Activated CD8-positive, alpha-beta T cell treated with anti-CD3 and anti-CD28 coated beads for 36 hours (primary cell): ENCODE data around the gene ATP6V1F. TPM values are rescaled to one million over a fixed set of nuclear protein-coding genes. Genes with fewer than 3 reads are reported as not detected.

Source experiments
- ATAC-seq: fragments of 200-7000 bp; cut with Tn5 transposase; one replicate; pipeline ENCODE4 v1.10.0; 2021; ENCODE audit warnings: mild to moderate bottlenecking, moderate library complexity
- CTCF ChIA-PET: fragments of 350-600 bp; sonication (Branson Sonifier 250); formaldehyde crosslinking; loops from one replicate; lab custom pipeline; 2021; ENCODE audit warnings: antibody characterized with exemption; lab: Charles Lee
- POLR2A ChIA-PET: fragments of 350-600 bp; sonication (Branson Sonifier 250); formaldehyde crosslinking; loops from one replicate; lab custom pipeline; 2021; ENCODE audit warnings: antibody characterized with exemption; lab: Charles Lee
- DNase-seq: peaks from one replicate; pipeline ENCODE4 v3.0.0-alpha.2; 2020
- H3K27ac Mint-ChIP-seq: one replicate; pipeline ENCODE4 v1.8.0; 2021; ENCODE audit warnings: mild to moderate bottlenecking, mixed read lengths
- H3K27me3 Mint-ChIP-seq: one replicate; pipeline ENCODE4 v1.8.0; 2021; ENCODE audit warnings: mixed read lengths
- H3K36me3 Mint-ChIP-seq: one replicate; pipeline ENCODE4 v1.8.0; 2021; ENCODE audit warnings: low read depth, mixed read lengths
- H3K4me1 Mint-ChIP-seq: one replicate; pipeline ENCODE4 v1.8.0; 2021; ENCODE audit warnings: low read depth, mixed read lengths
- H3K4me3 Mint-ChIP-seq: one replicate; pipeline ENCODE4 v1.8.0; 2021; ENCODE audit warnings: mild to moderate bottlenecking, moderate library complexity, mixed read lengths
- H3K9me3 Mint-ChIP-seq: one replicate; pipeline ENCODE4 v1.8.0; 2021; ENCODE audit warnings: mixed read lengths
- CTCF ChIP-seq: fragments of 200-600 bp; IDR thresholded peaks from one replicate; pipeline ENCODE4 v1.8.0; 2022; ENCODE audit warnings: antibody characterized with exemption, mild to moderate bottlenecking
- intact Hi-C: fragments of 100-400 bp; cut with micrococcal nuclease; formaldehyde crosslinking; loops from one replicate; pipeline ENCODE4 v1.10.0; 2022
- total RNA-seq, 2 experiments: library from RNA; stranded (reverse); gene quantifications; one replicate each; pipeline ENCODE4 v1.2.3, GENCODE V29; 2021

The ATP6V1F gene
- total RNA-seq, 2 experiments from 2014 or later, result 109 to 113 TPM

GRCh38 chr7:128821724-128822123 lies 40.9 kb upstream of the ATP6V1F start:
- ChIA-PET POLR2A (no interaction called here), CTCF (interaction anchor here (2.1 kb wide), 1 partner anchor 62 kb away, joined by 7 read pairs; no protein-coding TSS in a partner anchor)
- Mint-ChIP-seq H3K27ac (no peak overlapping the region), H3K9me3 (no peaks in the 10 kb centered on the region), H3K27me3 (peaks cover 2% of the 10 kb centered on the region), H3K4me3 (no peak overlapping the region), H3K4me1 (peaks cover 9% of the 10 kb centered on the region), H3K36me3 (no peaks in the 10 kb centered on the region)
- intact Hi-C loops, result no loop called here
- ATAC-seq (no peak), DNase-seq (no peak)
- no peak for TF ChIP-seq CTCF

- no peak for DNase-seq
- no peak for ATAC-seq
- H3K4me3 Mint-ChIP-seq, result no peak overlapping the region
- intact Hi-C loops, result no loop called here
- H3K36me3 Mint-ChIP-seq, result no peaks in the 10 kb centered on the region
- ChIA-PET CTCF (no interaction called here), POLR2A (interaction anchor here (0.6 kb wide), 1 partner anchor 276 kb away, joined by 3 read pairs; no protein-coding TSS in a partner anchor)
- no peaks in the 10 kb centered on the region for H3K9me3 Mint-ChIP-seq
- peaks cover 36% of the 10 kb centered on the region for H3K27me3 Mint-ChIP-seq
- TF ChIP-seq CTCF, result no peak
- peaks cover 11% of the 10 kb centered on the region for H3K4me1 Mint-ChIP-seq
- H3K27ac Mint-ChIP-seq, result no peak overlapping the region
Measured at GRCh38 chr7:128826512-128826911, 36.1 kb upstream of the ATP6V1F start.

GRCh38 chr7:128826916-128827247 lies 35.8 kb upstream of the ATP6V1F start:
- Mint-ChIP-seq H3K27ac (no peak overlapping the region), H3K9me3 (no peaks in the 10 kb centered on the region), H3K4me1 (peaks cover 14% of the 10 kb centered on the region), H3K36me3 (no peaks in the 10 kb centered on the region), H3K27me3 (peaks cover 38% of the 10 kb centered on the region), H3K4me3 (no peak overlapping the region)
- POLR2A ChIA-PET, result interaction anchor here (0.6 kb wide), 2 partner anchors 37 to 275 kb away, joined by 3 read pairs; no protein-coding TSS in a partner anchor
- intact Hi-C loops, result no loop called here
- no peak for TF ChIP-seq CTCF
- DNase-seq (no peak), ATAC-seq (no peak)
- CTCF ChIA-PET, result no interaction called here

GRCh38 chr7:128827248-128827958 lies 35.3 kb upstream of the ATP6V1F start:
- CTCF ChIA-PET, result interaction anchor here (1.0 to 1.2 kb wide), 2 partner anchors 56 to 102 kb away, joined by 3 read pairs; no protein-coding TSS in a partner anchor
- no peak overlapping the region for H3K4me3 Mint-ChIP-seq
- H3K9me3 Mint-ChIP-seq, result no peaks in the 10 kb centered on the region
- H3K27ac Mint-ChIP-seq, result no peak overlapping the region
- intact Hi-C loops, result no loop called here
- H3K27me3 Mint-ChIP-seq, result peaks cover 38% of the 10 kb centered on the region
- no peaks in the 10 kb centered on the region for H3K36me3 Mint-ChIP-seq
- H3K4me1 Mint-ChIP-seq, result peaks cover 15% of the 10 kb centered on the region
- POLR2A ChIA-PET, result interaction anchor here (0.6 kb wide), 2 partner anchors 36 to 275 kb away, joined by 3 read pairs; no protein-coding TSS in a partner anchor
- no peak for ATAC-seq
- no peak for DNase-seq
- no peak for TF ChIP-seq CTCF

GRCh38 chr7:128827971-128828711 lies 34.5 kb upstream of the ATP6V1F start:
- H3K27ac Mint-ChIP-seq, result no peak overlapping the region
- POLR2A ChIA-PET, result no interaction called here
- no peaks in the 10 kb centered on the region for H3K36me3 Mint-ChIP-seq
- CTCF ChIA-PET, result interaction anchor here (1.0 to 1.2 kb wide), 2 partner anchors 55 to 103 kb away, joined by 3 read pairs; no protein-coding TSS in a partner anchor
- intact Hi-C loops, result no loop called here
- H3K27me3 Mint-ChIP-seq, result peaks cover 38% of the 10 kb centered on the region
- H3K9me3 Mint-ChIP-seq, result no peaks in the 10 kb centered on the region
- no peak overlapping the region for H3K4me3 Mint-ChIP-seq
- peaks cover 15% of the 10 kb centered on the region for H3K4me1 Mint-ChIP-seq
- ATAC-seq, result no peak
- DNase-seq, result no peak
- no peak for TF ChIP-seq CTCF
